Stimulated activated naive CD4-positive, alpha-beta T cell treated with Interleukin-2 at 50 U/mL for 16 hours (primary cell): ENCODE data around the gene CDH16.
A peak's percentile ranks its signal among the peaks of the same experiment; 100 is the strongest.

Experiments
- DNase-seq: peaks from one replicate; lab custom pipeline; 2025; lab: John Stamatoyannopoulos, UW

CDH16 gene

GRCh38 chr16:66927918-66928649 lies 9.4 kb upstream of the CDH16 start:
- DNase-seq = no peak

- DNase-seq = no peak
Measured at GRCh38 chr16:66926961-66927436, 8.3 kb upstream of the CDH16 start.

GRCh38 chr16:66926171-66926947 lies 7.7 kb upstream of the CDH16 start:
- DNase-seq = no peak

- no peak for DNase-seq
Measured at GRCh38 chr16:66925322-66925840, 6.7 kb upstream of the CDH16 start, which contains the start of gene RRAD. RRAD (minus strand) TSS chr16:66925535; CDS start chr16:66925179, 356 bp downstream.

GRCh38 chr16:66924527-66925321 lies 6.0 kb upstream of the CDH16 start:
- peak; percentile 35 for DNase-seq

GRCh38 chr16:66923866-66924265 lies 5.2 kb upstream of the CDH16 start:
- no peak for DNase-seq

GRCh38 chr16:66923247-66923731 lies 4.6 kb upstream of the CDH16 start:
- no peak for DNase-seq

GRCh38 chr16:66921729-66922450 lies 3.2 kb upstream of the CDH16 start:
- no peak for DNase-seq

- DNase-seq = no peak
Measured at GRCh38 chr16:66920924-66921680, 2.4 kb upstream of the CDH16 start.

- no peak for DNase-seq
Measured at GRCh38 chr16:66920299-66920590, 1.6 kb upstream of the CDH16 start.

- no peak for DNase-seq
Measured at GRCh38 chr16:66919569-66920298, 1.0 kb upstream of the CDH16 start.

GRCh38 chr16:66918355-66918754 lies 330 bp downstream of the CDH16 start:
- no peak for DNase-seq

- DNase-seq = no peak
Measured at GRCh38 chr16:66917741-66918140, 944 bp downstream of the CDH16 start.

GRCh38 chr16:66916518-66916917 lies 2.2 kb downstream of the CDH16 start:
- DNase-seq = no peak

- DNase-seq = no peak
Measured at GRCh38 chr16:66915041-66915440, 3.6 kb downstream of the CDH16 start.

GRCh38 chr16:66914541-66914940 lies 4.1 kb downstream of the CDH16 start:
- no peak for DNase-seq

GRCh38 chr16:66913711-66914110 lies 5.0 kb downstream of the CDH16 start:
- no peak for DNase-seq

- DNase-seq = no peak
Measured at GRCh38 chr16:66913081-66913480, 5.6 kb downstream of the CDH16 start.

GRCh38 chr16:66911801-66912200 lies 6.9 kb downstream of the CDH16 start:
- no peak for DNase-seq

GRCh38 chr16:66911112-66911511 lies 7.6 kb downstream of the CDH16 start:
- DNase-seq = no peak
